ENCODE data around the gene JMJD8.

The JMJD8 gene

GRCh38 chr16:687499-687898 is 3.4 kb upstream of the JMJD8 start:
- DNase-seq: no peak

- DNase-seq: no peak
Observed at GRCh38 chr16:686459-687260, 2.5 kb upstream of the JMJD8 start.

GRCh38 chr16:685967-686366 is 1.8 kb upstream of the JMJD8 start:
- no peak for DNase-seq

GRCh38 chr16:684961-685696 is 995 bp upstream of the JMJD8 start:
- DNase-seq: no peak

GRCh38 chr16:683396-684070 is 601 bp downstream of the JMJD8 start:
- DNase-seq: no peak

GRCh38 chr16:682493-683395 is 1.4 kb downstream of the JMJD8 start:
- no peak for DNase-seq

- no peak for DNase-seq
Observed at GRCh38 chr16:681746-682427, 2.2 kb downstream of the JMJD8 start.

GRCh38 chr16:680967-681745 is 3.0 kb downstream of the JMJD8 start:
- peak; percentile 70 for DNase-seq

GRCh38 chr16:680625-680945 is 3.5 kb downstream of the JMJD8 start:
- DNase-seq: no peak

GRCh38 chr16:679814-680624 is 4.1 kb downstream of the JMJD8 start, which contains the start of gene STUB1:
Gene STUB1 (plus strand): TSS chr16:680410. CDS start chr16:680526, 116 bp downstream.
- peak; percentile 95 for DNase-seq

GRCh38 chr16:678858-679813 is 5.0 kb downstream of the JMJD8 start:
- DNase-seq: peak; percentile 83

- DNase-seq: no peak
Observed at GRCh38 chr16:678209-678857, 5.8 kb downstream of the JMJD8 start.

- DNase-seq: no peak
Observed at GRCh38 chr16:677316-678190, 6.6 kb downstream of the JMJD8 start.

GRCh38 chr16:676913-677312 is 7.2 kb downstream of the JMJD8 start:
- peak; percentile 76 for DNase-seq

- no peak for DNase-seq
Observed at GRCh38 chr16:676565-676902, 7.6 kb downstream of the JMJD8 start.

- DNase-seq: no peak
Observed at GRCh38 chr16:675884-676564, 8.1 kb downstream of the JMJD8 start.

Measured in activated effector memory CD4-positive, alpha-beta T cell treated with anti-CD3 and anti-CD28 coated beads, Interleukin-2, amount 50 U/mL, for 16 hours (primary cell).